ENCODE measurements around the gene MBTD1. TPM values are rescaled to one million over a fixed set of nuclear protein-coding genes. Genes with fewer than 3 reads are reported as not detected.
"Not testable (repeated sequence)": the region's sequence is repeated elsewhere in the genome, so short reads cannot be mapped to it uniquely, and the experiment has no call there.

Gene MBTD1
- total RNA-seq, 1 experiment from 2014 or later: 5.9 TPM

GRCh38 chr17:51189162-51189561, 70.7 kb downstream of the MBTD1 start:
- no peak for DNase-seq (ENCODE audit: low read depth)

DNA sequence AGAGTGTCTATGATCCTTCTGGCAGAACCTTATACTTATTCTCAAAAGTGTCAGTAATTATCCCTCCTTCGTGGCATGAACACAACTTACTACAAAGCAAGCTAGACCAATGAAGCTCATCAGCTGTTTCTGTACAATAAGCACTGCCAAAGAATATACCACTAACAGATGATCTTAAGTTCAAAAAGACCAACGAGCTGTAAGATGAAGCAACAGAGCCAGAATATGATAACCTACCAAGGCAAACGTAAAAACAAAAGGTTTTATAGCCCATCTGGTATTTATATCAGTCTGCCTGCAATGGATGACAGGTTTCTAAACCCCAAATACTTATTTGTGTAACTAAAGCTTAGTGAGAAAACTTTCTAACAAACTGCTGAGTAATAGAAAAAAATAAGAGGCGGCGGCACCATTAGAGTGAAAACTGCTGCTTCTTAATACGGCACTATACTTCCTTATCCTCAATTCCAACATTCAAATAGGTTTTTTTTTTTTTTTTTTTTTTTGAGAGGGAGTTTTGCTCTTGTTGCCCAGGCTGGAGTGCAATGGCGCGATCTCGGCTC, 71.5 kb downstream of the MBTD1 start:
- DNase-seq (ENCODE audit: low read depth): no peak

DNA sequence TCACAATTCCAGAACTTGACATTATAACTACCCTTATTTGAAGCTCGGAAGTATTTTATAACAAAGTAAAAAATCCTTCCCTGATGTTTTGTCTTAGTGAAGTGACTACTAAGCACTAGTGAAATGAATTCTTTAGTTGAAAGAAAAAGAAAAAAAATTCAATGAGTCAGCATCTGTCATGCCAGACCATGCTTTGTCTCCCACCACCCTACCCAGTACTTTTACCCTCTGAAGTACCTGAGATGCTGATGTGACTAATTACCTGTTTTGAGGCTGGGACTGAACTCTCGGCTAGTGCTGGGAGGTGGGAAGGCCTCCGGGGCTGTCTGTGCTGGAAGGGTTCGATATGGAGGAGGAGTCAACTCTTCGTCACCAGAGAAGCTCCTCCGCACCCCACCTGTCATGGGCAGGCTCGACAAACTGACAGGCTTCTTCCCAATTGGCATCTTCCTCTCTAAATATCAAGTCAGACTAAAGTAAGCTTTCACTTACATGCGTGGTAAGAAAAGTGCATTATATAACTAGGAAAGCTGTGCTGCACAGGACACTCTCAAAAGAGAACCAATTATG, 74.0 kb downstream of the MBTD1 start:
- DNase-seq (ENCODE audit: low read depth): no peak

GRCh38 chr17:51184124-51184523, 75.7 kb downstream of the MBTD1 start:
- no peak for DNase-seq (ENCODE audit: low read depth)

DNA sequence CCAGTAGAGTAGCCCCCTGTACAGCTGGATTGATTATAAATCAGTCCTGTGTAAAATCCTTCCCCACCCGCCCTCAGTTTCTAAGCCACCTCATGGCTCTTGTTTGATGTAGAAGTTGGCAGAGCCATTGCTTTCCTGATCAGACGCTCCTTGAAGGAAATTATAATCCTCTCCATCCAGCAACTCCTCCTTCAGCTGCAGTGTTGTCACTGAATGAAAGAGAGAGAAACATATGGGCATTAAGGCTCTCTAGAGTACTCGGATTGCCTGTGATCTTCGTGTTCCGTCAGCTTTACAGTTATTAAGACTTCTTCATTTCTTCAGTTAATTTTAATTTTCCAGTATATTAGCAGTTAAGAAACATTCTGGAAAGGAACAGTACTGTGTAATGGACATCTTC, 79.4 kb downstream of the MBTD1 start:
- DNase-seq (ENCODE audit: low read depth): no peak

- not testable (repeated sequence) for DNase-seq (ENCODE audit: low read depth)
These were observed 87.8 kb downstream of the MBTD1 start for GRCh38 chr17:51172030-51172429.

DNA sequence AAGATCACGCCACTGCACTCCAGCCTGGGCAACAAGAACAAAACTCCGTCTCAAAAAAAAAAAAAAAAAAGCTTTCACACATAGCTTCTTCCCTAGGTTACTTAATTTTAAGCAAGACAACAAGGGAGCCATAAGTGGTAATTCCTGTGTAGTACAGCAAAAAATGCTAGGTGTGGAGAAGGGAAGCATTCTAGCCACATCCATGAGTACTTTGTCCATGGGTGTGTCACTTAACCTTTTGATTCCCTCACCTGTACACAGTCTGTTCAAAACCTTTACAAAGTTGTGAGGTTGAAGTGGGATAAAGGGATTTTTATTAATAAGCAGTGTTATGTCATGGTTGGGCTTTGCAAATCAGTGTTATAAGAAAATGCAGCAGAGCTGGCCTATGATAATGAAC, 89.1 kb downstream of the MBTD1 start:
- DNase-seq (ENCODE audit: low read depth): no peak

DNA sequence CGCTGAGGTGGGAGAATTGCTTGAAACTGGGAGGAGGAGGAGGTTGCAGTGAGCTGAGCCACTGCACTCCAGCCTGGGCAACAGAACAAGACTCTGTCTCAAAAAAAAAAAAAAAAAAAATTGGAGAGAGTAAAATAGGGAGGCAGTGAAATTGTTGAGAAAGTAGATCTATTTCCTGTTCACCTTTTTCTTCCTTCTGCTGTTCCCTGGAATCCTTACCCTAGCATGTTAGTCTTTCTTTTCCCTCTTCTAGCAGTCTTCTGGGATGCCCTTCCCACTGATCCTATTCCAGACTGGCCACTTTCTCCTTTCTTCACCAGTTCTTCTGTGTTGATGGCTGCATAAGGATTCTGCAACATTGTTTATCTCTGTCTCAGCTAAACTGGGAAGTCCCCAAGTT, 90.5 kb downstream of the MBTD1 start:
- no peak for DNase-seq (ENCODE audit: low read depth)

GRCh38 chr17:51166987-51167931, 92.6 kb downstream of the MBTD1 start:
- DNase-seq (ENCODE audit: low read depth): peak; percentile 35

GRCh38 chr17:51166198-51166986, 93.5 kb downstream of the MBTD1 start, which contains the start of gene NME2:
NME2 (plus strand) TSS chr17:51166411; CDS start chr17:51166831, 420 bp downstream.
- DNase-seq (ENCODE audit: low read depth): peak; percentile 80

- DNase-seq (ENCODE audit: low read depth): no peak
These were observed 94.1 kb downstream of the MBTD1 start for GRCh38 chr17:51165680-51166197.

DNA sequence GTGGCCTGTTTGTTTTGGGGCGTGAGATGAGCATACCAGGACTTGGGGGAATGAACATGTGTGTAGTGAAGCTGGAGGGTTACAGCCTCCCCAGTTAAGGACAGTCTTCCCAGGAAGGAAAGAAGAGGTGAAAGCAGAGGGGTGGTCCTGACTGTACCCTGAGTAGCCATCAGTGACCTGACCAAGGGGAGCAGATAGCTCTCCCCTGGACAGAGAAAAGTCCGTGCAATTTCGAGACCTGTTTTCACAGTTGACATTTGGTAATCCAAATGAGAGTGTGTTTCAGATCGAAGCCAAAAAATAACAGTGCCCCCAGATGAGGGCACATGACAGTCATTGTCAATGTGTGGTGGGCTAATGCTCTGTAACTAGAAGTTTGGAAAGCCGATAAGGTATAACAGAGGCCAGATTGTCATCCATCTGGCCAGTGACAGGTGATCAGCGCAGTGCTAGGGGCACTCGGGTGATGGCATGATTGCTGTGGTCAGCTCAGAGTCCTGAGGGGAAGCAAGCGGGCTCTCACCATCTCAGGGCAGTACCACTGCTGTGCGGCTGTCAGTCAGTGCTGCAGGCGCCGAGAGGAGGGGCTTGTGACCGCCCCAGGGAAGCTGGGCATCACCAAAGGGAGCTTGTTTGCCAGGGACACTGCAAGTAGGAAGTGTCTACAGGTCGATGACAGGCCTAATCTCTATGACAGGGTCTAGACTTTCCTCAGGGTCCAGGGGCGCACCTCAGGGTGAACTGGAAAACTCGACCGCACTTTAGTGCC, 94.8 kb downstream of the MBTD1 start:
- DNase-seq (ENCODE audit: low read depth): no peak

DNA sequence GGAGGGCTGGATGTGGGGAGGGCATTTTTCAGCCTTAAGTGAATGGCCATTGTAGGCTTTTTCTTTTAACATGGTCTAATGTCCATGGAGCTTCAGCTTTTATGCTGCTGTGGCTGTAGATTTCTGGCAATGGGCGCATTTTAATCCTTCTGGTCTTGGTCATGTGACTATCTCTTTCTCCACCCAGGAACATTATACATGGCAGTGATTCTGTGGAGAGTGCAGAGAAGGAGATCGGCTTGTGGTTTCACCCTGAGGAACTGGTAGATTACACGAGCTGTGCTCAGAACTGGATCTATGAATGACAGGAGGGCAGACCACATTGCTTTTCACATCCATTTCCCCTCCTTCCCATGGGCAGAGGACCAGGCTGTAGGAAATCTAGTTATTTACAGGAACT, 98.3 kb downstream of the MBTD1 start:
- DNase-seq (ENCODE audit: low read depth): no peak

DNA sequence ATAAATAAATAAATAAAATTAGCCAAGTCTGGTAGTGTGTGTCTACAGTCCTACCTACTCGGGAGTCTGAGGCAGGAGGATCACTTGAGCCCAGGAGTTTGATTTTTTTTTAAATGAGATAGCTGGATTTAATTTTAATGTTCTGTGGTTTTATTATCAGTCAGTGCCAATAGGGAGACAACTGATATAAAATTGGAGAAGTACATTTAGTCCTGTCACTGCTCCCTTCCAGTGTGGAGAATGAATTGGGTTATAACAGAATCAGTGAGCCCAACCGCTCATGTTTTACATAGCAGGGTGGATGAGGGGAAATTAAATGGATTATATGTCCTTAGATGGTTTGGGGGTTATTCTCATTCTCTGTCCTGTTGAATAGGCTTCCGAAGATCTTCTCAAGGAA, 100.2 kb downstream of the MBTD1 start:
- DNase-seq (ENCODE audit: low read depth): no peak

- DNase-seq (ENCODE audit: low read depth): no peak
These were observed 104.4 kb downstream of the MBTD1 start for GRCh38 chr17:51155416-51155815.

DNA sequence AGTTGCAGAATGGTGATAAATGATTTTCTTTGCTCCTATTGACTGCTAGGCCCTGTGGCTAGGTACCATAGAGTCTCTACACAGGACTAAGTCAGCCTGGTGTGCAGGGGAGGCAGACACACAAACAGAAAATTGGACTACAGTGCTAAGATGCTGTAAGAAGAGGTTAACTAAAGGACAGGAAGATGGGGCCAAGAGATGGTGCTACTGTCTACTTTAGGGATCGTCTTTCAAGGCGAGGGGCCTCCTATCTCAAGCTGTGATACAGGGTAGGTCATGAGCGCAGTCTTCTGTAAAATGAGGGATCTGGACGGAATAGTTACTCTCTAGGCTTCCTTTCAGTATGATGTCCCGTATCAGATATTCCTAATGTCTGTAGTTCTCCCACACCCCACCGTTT, 105.7 kb downstream of the MBTD1 start:
- DNase-seq (ENCODE audit: low read depth): peak; percentile 19

GRCh38 chr17:51153210-51154072, 106.4 kb downstream of the MBTD1 start, which contains the start of gene NME1:
NME1 (plus strand) TSS chr17:51153559; CDS start chr17:51155655, 2,096 bp downstream.
- DNase-seq (ENCODE audit: low read depth): peak; percentile 99

DNA sequence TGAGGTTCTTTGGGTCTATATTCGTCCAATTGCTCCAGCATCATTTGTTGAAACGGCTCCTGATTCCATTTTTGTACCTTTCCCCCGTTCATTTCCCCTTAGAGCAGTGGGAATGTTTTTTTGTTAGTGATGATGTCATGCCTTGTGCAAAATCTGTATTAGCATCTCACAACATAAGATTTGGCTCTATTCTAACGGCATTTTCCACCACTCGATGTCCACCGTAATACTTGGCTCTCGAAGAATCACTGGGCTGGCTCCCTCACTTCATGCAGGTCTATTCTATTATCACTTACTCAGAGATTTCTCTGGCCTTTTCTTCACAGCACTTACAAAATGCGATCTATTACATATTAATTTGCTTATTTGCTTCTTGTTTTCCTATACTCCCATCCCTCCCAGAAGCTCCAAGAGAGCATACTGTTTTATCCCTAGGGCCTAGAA, 107.1 kb downstream of the MBTD1 start:
- peak; percentile 41 for DNase-seq (ENCODE audit: low read depth)

DNA sequence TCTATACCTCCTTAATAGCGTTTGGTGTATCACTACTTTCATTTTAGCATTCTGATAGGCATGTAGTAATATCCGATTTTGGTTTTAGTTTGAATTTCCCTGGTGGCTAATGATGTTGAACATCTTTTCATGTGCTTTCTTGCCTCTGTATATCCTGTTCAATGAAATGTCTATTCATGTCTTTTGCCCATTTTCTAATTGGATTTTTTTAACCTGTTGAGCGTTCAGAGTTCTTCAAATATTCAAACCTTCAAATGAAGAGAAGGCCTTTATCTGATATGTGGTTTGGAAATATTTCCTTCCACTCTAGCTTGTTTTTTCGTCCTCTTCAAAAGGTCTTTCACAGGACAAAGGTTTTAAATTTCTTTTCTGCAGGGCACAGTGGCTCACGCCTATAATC, 108.9 kb downstream of the MBTD1 start:
- no peak for DNase-seq (ENCODE audit: low read depth)

DNA sequence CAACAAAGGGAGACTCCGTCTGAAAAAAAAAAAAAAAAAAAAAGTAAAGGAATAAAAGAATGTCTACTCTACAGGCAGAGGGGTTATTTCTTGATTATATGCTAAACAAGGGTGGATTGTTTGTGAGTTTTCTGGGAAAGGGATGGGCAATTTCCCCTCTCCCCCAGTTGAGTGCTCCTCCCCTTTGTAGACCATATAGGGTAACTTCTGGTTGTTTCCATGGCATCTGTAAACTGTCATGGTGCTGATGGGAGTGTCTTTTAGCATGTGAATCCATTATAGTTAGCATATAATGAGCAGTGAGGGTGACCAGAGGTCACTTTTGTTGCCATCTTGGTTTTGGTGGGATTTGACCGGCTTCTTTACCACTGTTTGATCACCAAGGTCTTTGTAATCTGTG, 110.7 kb downstream of the MBTD1 start:
- DNase-seq (ENCODE audit: low read depth): no peak

Data from LHCN-M2 (cell line).